Adipocyte (in vitro differentiated cells): Measurements from ENCODE around the gene PCBP3.
"Not testable (repeated sequence)": the region's sequence is repeated elsewhere in the genome, so short reads cannot be mapped to it uniquely, and the experiment has no call there.

ENCODE experiments used
- DNase-seq: peaks from one replicate; pipeline ENCODE4 v3.0.0-alpha.2; 2015; ENCODE audit warnings: low read depth
- H3K27me3 ChIP-seq: replicated peaks from 2 replicates; pipeline ENCODE4 v1.7.0; 2013; ENCODE audit warnings: mild to moderate bottlenecking, low read length, moderate library complexity; ENCODE audit not compliant: control insufficient read depth, insufficient read depth
- H3K36me3 ChIP-seq: 2 replicates; pipeline ENCODE4 v1.7.0; 2013; ENCODE audit warnings: low read length, mild to moderate bottlenecking, moderate library complexity; ENCODE audit not compliant: control insufficient read depth, insufficient read depth, severe bottlenecking
- H3K4me1 ChIP-seq: 2 replicates; pipeline ENCODE4 v1.7.0; 2013; ENCODE audit warnings: mild to moderate bottlenecking, low read length, moderate library complexity; ENCODE audit not compliant: control insufficient read depth, insufficient read depth
- H3K4me3 ChIP-seq: 2 replicates; pipeline ENCODE4 v1.7.0; 2013; ENCODE audit warnings: mild to moderate bottlenecking, low read length, moderate library complexity
- H3K9ac ChIP-seq: 2 replicates; pipeline ENCODE4 v1.7.0; 2013; ENCODE audit warnings: mild to moderate bottlenecking, low read length, moderate library complexity
- H3K9me3 ChIP-seq: 2 replicates; pipeline ENCODE4 v1.7.0; 2013; ENCODE audit warnings: mild to moderate bottlenecking, low read length, moderate library complexity; ENCODE audit not compliant: control insufficient read depth

PCBP3 gene

GRCh38 chr21:45970674-45971615, 327.4 kb downstream of the PCBP3 start:
- Histone ChIP-seq H3K9ac (peak overlapping the region; percentile 82), H3K36me3 (no peaks in the 10 kb centered on the region), H3K4me3 (peak overlapping the region; percentile 41), H3K9me3 (no peaks in the 10 kb centered on the region), H3K27me3 (no peaks in the 10 kb centered on the region), H3K4me1 (peaks cover 47% of the 10 kb centered on the region)
- DNase-seq, result peak; percentile 88

GRCh38 chr21:45971616-45972352, 328.3 kb downstream of the PCBP3 start:
- Histone ChIP-seq H3K36me3 (no peaks in the 10 kb centered on the region), H3K4me3 (peak overlapping the region; percentile 78), H3K4me1 (peaks cover 47% of the 10 kb centered on the region), H3K27me3 (no peaks in the 10 kb centered on the region), H3K9ac (peak overlapping the region; percentile 96), H3K9me3 (no peaks in the 10 kb centered on the region)
- peak; percentile 97 for DNase-seq

GRCh38 chr21:45972353-45972715, 328.8 kb downstream of the PCBP3 start:
- Histone ChIP-seq H3K9ac (peak overlapping the region; percentile 96), H3K36me3 (no peaks in the 10 kb centered on the region), H3K4me3 (peak overlapping the region; percentile 78), H3K4me1 (peaks cover 49% of the 10 kb centered on the region), H3K27me3 (no peaks in the 10 kb centered on the region), H3K9me3 (no peaks in the 10 kb centered on the region)
- DNase-seq, result peak; percentile 37

- peak overlapping the region; percentile 78 for H3K4me3 ChIP-seq
- H3K4me1 ChIP-seq, result peaks cover 50% of the 10 kb centered on the region
- H3K36me3 ChIP-seq, result no peaks in the 10 kb centered on the region
- peak overlapping the region; percentile 96 for H3K9ac ChIP-seq
- no peaks in the 10 kb centered on the region for H3K27me3 ChIP-seq
- DNase-seq, result peak; percentile 93
- no peaks in the 10 kb centered on the region for H3K9me3 ChIP-seq
Measured at GRCh38 chr21:45972716-45973474, 329.4 kb downstream of the PCBP3 start.

GRCh38 chr21:45973475-45974072, 330.0 kb downstream of the PCBP3 start:
- Histone ChIP-seq H3K36me3 (no peaks in the 10 kb centered on the region), H3K27me3 (no peaks in the 10 kb centered on the region), H3K4me3 (peak overlapping the region; percentile 78), H3K4me1 (peaks cover 52% of the 10 kb centered on the region), H3K9ac (peak overlapping the region; percentile 96), H3K9me3 (no peaks in the 10 kb centered on the region)
- peak; percentile 95 for DNase-seq

- Histone ChIP-seq H3K9ac (peak overlapping the region; percentile 96), H3K27me3 (no peaks in the 10 kb centered on the region), H3K4me3 (peak overlapping the region; percentile 78), H3K36me3 (no peaks in the 10 kb centered on the region), H3K4me1 (peaks cover 57% of the 10 kb centered on the region), H3K9me3 (no peaks in the 10 kb centered on the region)
- peak; percentile 79 for DNase-seq
Measured at GRCh38 chr21:45974073-45975019, 330.8 kb downstream of the PCBP3 start.

GRCh38 chr21:45975020-45975666, 331.6 kb downstream of the PCBP3 start:
- Histone ChIP-seq H3K9me3 (no peaks in the 10 kb centered on the region), H3K36me3 (no peaks in the 10 kb centered on the region), H3K9ac (peak overlapping the region; percentile 96), H3K4me1 (peaks cover 62% of the 10 kb centered on the region), H3K27me3 (no peaks in the 10 kb centered on the region), H3K4me3 (peak overlapping the region; percentile 78)
- peak; percentile 53 for DNase-seq

GRCh38 chr21:45975667-45976409, 332.3 kb downstream of the PCBP3 start:
- Histone ChIP-seq H3K9ac (peak overlapping the region; percentile 96), H3K4me1 (peaks cover 62% of the 10 kb centered on the region)
- H3K4me3 ChIP-seq, H3K27me3 ChIP-seq, DNase-seq, H3K9me3 ChIP-seq, H3K36me3 ChIP-seq: not testable (repeated sequence)

GRCh38 chr21:45976701-45977311, 333.3 kb downstream of the PCBP3 start:
- no peak overlapping the region for H3K9ac ChIP-seq
- H3K9me3 ChIP-seq, result no peaks in the 10 kb centered on the region
- H3K4me3 ChIP-seq, result no peak overlapping the region
- H3K36me3 ChIP-seq, result no peaks in the 10 kb centered on the region
- H3K27me3 ChIP-seq, result no peaks in the 10 kb centered on the region
- H3K4me1 ChIP-seq, result peaks cover 57% of the 10 kb centered on the region
- DNase-seq, result no peak
